ENCODE measurements around the gene MMP12.
"Not testable (repeated sequence)": the region's sequence is repeated elsewhere in the genome, so short reads cannot be mapped to it uniquely, and the experiment has no call there.

MMP12 gene

GRCh38 chr11:102874852-102875251 lies at the start of gene MMP12:
Gene MMP12, minus strand, starts transcription at chr11:102874982. Its CDS starts 45 bp downstream, at chr11:102874937.
- Histone ChIP-seq H3K27ac (ENCODE audit: low read length) (no peak within 1 kb of the TSS), H3K4me1 (ENCODE audit: control insufficient read depth in 1 of 2, insufficient read depth in 2 of 2, low read length in 2 of 2) (no peaks in the 10 kb centered on the region), H3K36me3 (ENCODE audit: control insufficient read depth in 1 of 2, insufficient read depth in 2 of 2, low read length in 2 of 2) (no peaks in the 10 kb centered on the region), H3K27me3 (ENCODE audit: low read depth, low read length) (no peaks in the 10 kb centered on the region), H3K9me3 (ENCODE audit: control insufficient read depth in 1 of 2, low read length in 2 of 2) (no peaks in the 10 kb centered on the region), H3K4me3 (ENCODE audit: low read depth in 1 of 2, low read length in 2 of 2) (no peak within 1 kb of the TSS)

GRCh38 chr11:102921587-102922220 lies 46.9 kb upstream of the MMP12 start:
- H3K4me3 ChIP-seq (ENCODE audit: low read depth in 1 of 2, low read length in 2 of 2), result no peak overlapping the region
- no peaks in the 10 kb centered on the region for H3K9me3 ChIP-seq (ENCODE audit: control insufficient read depth in 1 of 2, low read length in 2 of 2)
- no peaks in the 10 kb centered on the region for H3K36me3 ChIP-seq (ENCODE audit: control insufficient read depth in 1 of 2, insufficient read depth in 2 of 2, low read length in 2 of 2)
- no peaks in the 10 kb centered on the region for H3K4me1 ChIP-seq (ENCODE audit: control insufficient read depth in 1 of 2, insufficient read depth in 2 of 2, low read length in 2 of 2)
- no peak overlapping the region for H3K27ac ChIP-seq (ENCODE audit: low read length)
- no peaks in the 10 kb centered on the region for H3K27me3 ChIP-seq (ENCODE audit: low read depth, low read length)

DNA sequence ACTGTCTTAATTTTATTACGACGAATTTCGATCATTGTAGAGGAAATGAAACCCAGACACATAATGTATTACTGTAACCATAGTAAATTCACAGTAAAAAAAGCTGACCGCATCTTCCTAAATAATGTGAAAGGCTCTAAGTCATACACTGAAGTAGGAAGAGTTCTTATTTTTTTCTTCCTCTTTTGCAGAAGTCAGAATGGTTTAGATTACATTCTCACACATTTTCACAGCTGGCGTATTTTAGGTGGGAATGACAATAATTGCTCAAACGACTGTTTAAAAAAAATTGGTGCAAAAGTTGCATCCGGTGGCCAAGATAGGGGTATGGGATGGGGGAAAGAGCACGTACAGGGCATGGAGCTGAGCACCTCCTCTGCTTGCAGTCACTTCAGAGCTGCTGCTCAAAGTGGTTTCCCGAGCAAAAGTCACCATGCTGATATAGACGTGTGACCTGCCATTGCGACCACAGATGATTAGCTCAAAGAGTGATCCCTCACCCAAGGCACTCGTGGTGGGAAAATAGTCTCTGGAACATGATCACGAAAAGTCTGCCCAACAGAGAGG lies 45.4 kb upstream of the MMP12 start:
- H3K9me3 ChIP-seq (ENCODE audit: control insufficient read depth in 1 of 2, low read length in 2 of 2), result no peaks in the 10 kb centered on the region
- H3K4me1 ChIP-seq (ENCODE audit: control insufficient read depth in 1 of 2, insufficient read depth in 2 of 2, low read length in 2 of 2), result peaks cover 0 to 2% of the 10 kb centered on the region in 2 donors
- H3K27me3 ChIP-seq (ENCODE audit: low read depth, low read length), result no peaks in the 10 kb centered on the region
- no peaks in the 10 kb centered on the region for H3K36me3 ChIP-seq (ENCODE audit: control insufficient read depth in 1 of 2, insufficient read depth in 2 of 2, low read length in 2 of 2)
- no peak overlapping the region for H3K27ac ChIP-seq (ENCODE audit: low read length)
- no peak overlapping the region for H3K4me3 ChIP-seq (ENCODE audit: low read depth in 1 of 2, low read length in 2 of 2)

DNA sequence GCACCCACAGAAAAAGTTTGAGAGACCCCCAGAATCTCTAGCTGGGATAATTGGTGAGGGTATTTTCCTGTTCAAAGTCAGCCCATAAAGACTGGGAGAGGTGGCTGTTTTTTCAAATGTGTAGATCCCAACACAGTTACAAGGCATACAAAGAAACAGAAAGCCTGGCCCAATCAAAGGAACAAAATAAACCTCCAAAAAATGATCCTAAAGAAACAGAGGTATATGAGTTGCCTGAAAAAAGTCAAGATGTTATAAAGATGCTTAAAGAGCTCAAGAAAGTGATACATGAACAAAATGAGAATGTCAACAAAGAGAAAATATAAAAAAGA lies 40.2 kb upstream of the MMP12 start:
- Histone ChIP-seq H3K27ac (ENCODE audit: low read length) (no peak overlapping the region), H3K4me3 (ENCODE audit: low read depth in 1 of 2, low read length in 2 of 2) (no peak overlapping the region), H3K4me1 (ENCODE audit: control insufficient read depth in 1 of 2, insufficient read depth in 2 of 2, low read length in 2 of 2) (peaks cover 0 to 8% of the 10 kb centered on the region in 2 donors), H3K36me3 (ENCODE audit: control insufficient read depth in 1 of 2, insufficient read depth in 2 of 2, low read length in 2 of 2) (no peaks in the 10 kb centered on the region), H3K27me3 (ENCODE audit: low read depth, low read length) (no peaks in the 10 kb centered on the region), H3K9me3 (ENCODE audit: control insufficient read depth in 1 of 2, low read length in 2 of 2) (no peaks in the 10 kb centered on the region)

GRCh38 chr11:102914238-102915043 lies 39.7 kb upstream of the MMP12 start:
- Histone ChIP-seq H3K27me3 (ENCODE audit: low read depth, low read length) (no peaks in the 10 kb centered on the region), H3K36me3 (ENCODE audit: control insufficient read depth in 1 of 2, insufficient read depth in 2 of 2, low read length in 2 of 2) (no peaks in the 10 kb centered on the region), H3K9me3 (ENCODE audit: control insufficient read depth in 1 of 2, low read length in 2 of 2) (no peaks in the 10 kb centered on the region), H3K27ac (ENCODE audit: low read length) (no peak overlapping the region), H3K4me1 (ENCODE audit: control insufficient read depth in 1 of 2, insufficient read depth in 2 of 2, low read length in 2 of 2) (peaks cover 0 to 8% of the 10 kb centered on the region in 2 donors), H3K4me3 (ENCODE audit: low read depth in 1 of 2, low read length in 2 of 2) (no peak overlapping the region)

DNA sequence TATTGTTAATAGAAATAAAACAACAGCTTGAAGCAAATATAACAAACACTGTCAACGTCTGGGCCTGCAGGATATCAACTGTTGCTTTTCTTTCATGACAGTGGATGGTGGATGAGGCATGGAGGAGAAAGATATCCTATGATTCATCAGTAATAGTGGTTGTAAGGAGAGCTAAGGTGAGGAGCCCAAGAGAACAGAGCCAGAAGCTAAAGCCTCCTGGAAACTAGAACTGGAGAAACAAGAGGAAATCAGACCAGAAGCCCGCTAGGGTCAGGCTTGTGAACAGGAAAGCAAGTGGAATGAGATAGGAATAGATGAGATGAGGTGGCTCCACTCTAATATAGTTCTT lies 37.7 kb upstream of the MMP12 start:
- no peaks in the 10 kb centered on the region for H3K27me3 ChIP-seq (ENCODE audit: low read depth, low read length)
- H3K4me3 ChIP-seq (ENCODE audit: low read depth in 1 of 2, low read length in 2 of 2), result no peak overlapping the region
- no peaks in the 10 kb centered on the region for H3K9me3 ChIP-seq (ENCODE audit: control insufficient read depth in 1 of 2, low read length in 2 of 2)
- peaks cover 0 to 8% of the 10 kb centered on the region in 2 donors for H3K4me1 ChIP-seq (ENCODE audit: control insufficient read depth in 1 of 2, insufficient read depth in 2 of 2, low read length in 2 of 2)
- H3K36me3 ChIP-seq (ENCODE audit: control insufficient read depth in 1 of 2, insufficient read depth in 2 of 2, low read length in 2 of 2), result no peaks in the 10 kb centered on the region
- H3K27ac ChIP-seq (ENCODE audit: low read length), result no peak overlapping the region

DNA sequence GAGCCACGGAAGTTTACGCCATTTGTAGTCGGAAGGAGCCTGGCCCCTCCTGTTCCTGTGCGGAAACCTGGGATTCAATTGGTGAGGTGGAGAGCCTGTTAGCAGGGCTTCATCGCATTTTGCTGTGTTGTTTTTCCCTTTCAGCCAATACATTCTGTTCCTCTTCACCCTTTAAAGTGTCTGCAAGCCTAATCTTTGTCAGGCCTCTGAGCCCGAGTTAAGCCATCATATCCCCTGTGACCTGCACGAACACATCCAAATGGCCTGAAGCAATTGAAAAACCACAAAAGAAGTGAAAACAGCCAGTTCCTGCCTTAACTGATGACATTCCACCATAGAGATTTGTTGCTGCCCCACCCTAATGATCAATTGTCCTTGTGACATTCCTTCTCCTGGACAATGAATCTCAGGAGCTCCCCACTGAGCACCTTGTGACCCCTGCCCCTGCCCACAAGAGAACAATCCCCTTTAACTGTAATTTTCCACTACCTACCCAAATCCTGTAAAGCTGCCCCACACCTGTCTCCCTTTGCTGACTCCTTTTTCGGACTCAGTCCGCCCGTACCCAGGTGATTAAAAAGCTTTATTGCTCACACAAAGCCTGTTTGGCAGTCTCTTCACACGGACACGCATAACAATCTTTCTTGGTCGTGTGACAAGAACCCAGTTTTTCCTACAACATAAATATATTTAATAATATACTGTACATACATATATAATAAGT lies 37.1 kb upstream of the MMP12 start:
- no peak overlapping the region for H3K4me3 ChIP-seq (ENCODE audit: low read depth in 1 of 2, low read length in 2 of 2)
- no peaks in the 10 kb centered on the region for H3K9me3 ChIP-seq (ENCODE audit: control insufficient read depth in 1 of 2, low read length in 2 of 2)
- H3K4me1 ChIP-seq (ENCODE audit: control insufficient read depth in 1 of 2, insufficient read depth in 2 of 2, low read length in 2 of 2), result peaks cover 0 to 8% of the 10 kb centered on the region in 2 donors
- no peaks in the 10 kb centered on the region for H3K36me3 ChIP-seq (ENCODE audit: control insufficient read depth in 1 of 2, insufficient read depth in 2 of 2, low read length in 2 of 2)
- no peaks in the 10 kb centered on the region for H3K27me3 ChIP-seq (ENCODE audit: low read depth, low read length)
- H3K27ac ChIP-seq (ENCODE audit: low read length), result no peak overlapping the region

DNA sequence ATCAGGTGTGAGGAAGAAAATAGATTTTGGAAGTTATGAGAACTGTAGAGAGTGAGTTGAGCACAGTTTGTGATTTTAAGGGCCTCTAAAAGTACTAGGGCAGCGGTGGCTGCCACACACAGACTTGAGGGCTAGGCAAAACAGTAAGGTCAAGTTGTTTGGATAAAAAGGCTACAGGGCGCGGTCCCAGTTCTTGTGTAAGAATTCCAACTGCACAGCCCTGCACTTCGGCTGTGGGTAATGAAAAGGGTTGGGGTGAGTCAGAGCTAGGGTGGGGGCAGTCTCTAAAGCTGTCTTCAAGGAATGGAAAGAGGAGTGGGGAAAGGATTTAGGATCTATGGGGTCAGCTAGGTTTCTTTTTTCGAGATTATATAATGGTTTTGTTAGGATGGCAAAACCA lies 31.1 kb upstream of the MMP12 start:
- not testable (repeated sequence) for H3K27me3 ChIP-seq (ENCODE audit: low read depth, low read length); H3K27ac ChIP-seq (ENCODE audit: low read length); H3K4me1 ChIP-seq (ENCODE audit: control insufficient read depth in 1 of 2, insufficient read depth in 2 of 2, low read length in 2 of 2); H3K36me3 ChIP-seq (ENCODE audit: control insufficient read depth in 1 of 2, insufficient read depth in 2 of 2, low read length in 2 of 2); H3K4me3 ChIP-seq (ENCODE audit: low read depth in 1 of 2, low read length in 2 of 2); H3K9me3 ChIP-seq (ENCODE audit: control insufficient read depth in 1 of 2, low read length in 2 of 2)

DNA sequence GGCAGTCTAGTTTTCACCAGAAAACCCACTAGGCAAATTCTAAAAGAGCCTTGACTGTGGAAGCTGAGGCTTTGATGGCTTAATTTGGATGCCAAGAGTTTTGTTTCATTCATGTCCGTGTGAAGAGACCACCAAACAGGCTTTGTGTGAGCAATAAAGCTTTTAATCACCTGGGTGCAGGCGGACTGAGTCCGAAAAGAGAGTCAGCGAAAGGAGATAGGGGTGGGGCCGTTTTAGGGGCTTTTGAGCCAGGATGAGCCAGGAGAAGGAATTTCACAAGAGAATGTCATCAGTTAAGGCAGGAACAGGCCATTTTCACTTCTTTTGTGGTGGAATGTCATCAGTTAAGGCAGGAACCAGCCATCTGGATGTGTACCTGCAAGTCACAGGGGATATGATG lies 29.1 kb upstream of the MMP12 start:
- H3K27ac ChIP-seq (ENCODE audit: low read length); H3K36me3 ChIP-seq (ENCODE audit: control insufficient read depth in 1 of 2, insufficient read depth in 2 of 2, low read length in 2 of 2); H3K27me3 ChIP-seq (ENCODE audit: low read depth, low read length); H3K9me3 ChIP-seq (ENCODE audit: control insufficient read depth in 1 of 2, low read length in 2 of 2); H3K4me1 ChIP-seq (ENCODE audit: control insufficient read depth in 1 of 2, insufficient read depth in 2 of 2, low read length in 2 of 2); H3K4me3 ChIP-seq (ENCODE audit: low read depth in 1 of 2, low read length in 2 of 2): not testable (repeated sequence)

GRCh38 chr11:102900346-102900745 lies 25.6 kb upstream of the MMP12 start:
- Histone ChIP-seq H3K36me3 (ENCODE audit: control insufficient read depth in 1 of 2, insufficient read depth in 2 of 2, low read length in 2 of 2) (no peaks in the 10 kb centered on the region), H3K4me1 (ENCODE audit: control insufficient read depth in 1 of 2, insufficient read depth in 2 of 2, low read length in 2 of 2) (no peaks in the 10 kb centered on the region), H3K27me3 (ENCODE audit: low read depth, low read length) (no peaks in the 10 kb centered on the region), H3K9me3 (ENCODE audit: control insufficient read depth in 1 of 2, low read length in 2 of 2) (no peaks in the 10 kb centered on the region), H3K27ac (ENCODE audit: low read length) (no peak overlapping the region), H3K4me3 (ENCODE audit: low read depth in 1 of 2, low read length in 2 of 2) (no peak overlapping the region)

GRCh38 chr11:102891736-102892135 lies 17.0 kb upstream of the MMP12 start:
- H3K4me3 ChIP-seq (ENCODE audit: low read depth in 1 of 2, low read length in 2 of 2), result no peak overlapping the region
- H3K27ac ChIP-seq (ENCODE audit: low read length), result no peak overlapping the region
- H3K27me3 ChIP-seq (ENCODE audit: low read depth, low read length), result no peaks in the 10 kb centered on the region
- H3K9me3 ChIP-seq (ENCODE audit: control insufficient read depth in 1 of 2, low read length in 2 of 2), result no peaks in the 10 kb centered on the region
- H3K36me3 ChIP-seq (ENCODE audit: control insufficient read depth in 1 of 2, insufficient read depth in 2 of 2, low read length in 2 of 2), result no peaks in the 10 kb centered on the region
- no peaks in the 10 kb centered on the region for H3K4me1 ChIP-seq (ENCODE audit: control insufficient read depth in 1 of 2, insufficient read depth in 2 of 2, low read length in 2 of 2)
